Hypothalamus (tissue), 51 donors: Measurements from ENCODE around the gene HMX2.

Source experiments
- DNase-seq, 51 donors: peaks; one replicate each; lab custom pipeline; 2025; lab: John Stamatoyannopoulos, UW

The HMX2 gene

GRCh38 chr10:123136806-123137642, 10.9 kb upstream of the HMX2 start:
- no peak for DNase-seq

DNA sequence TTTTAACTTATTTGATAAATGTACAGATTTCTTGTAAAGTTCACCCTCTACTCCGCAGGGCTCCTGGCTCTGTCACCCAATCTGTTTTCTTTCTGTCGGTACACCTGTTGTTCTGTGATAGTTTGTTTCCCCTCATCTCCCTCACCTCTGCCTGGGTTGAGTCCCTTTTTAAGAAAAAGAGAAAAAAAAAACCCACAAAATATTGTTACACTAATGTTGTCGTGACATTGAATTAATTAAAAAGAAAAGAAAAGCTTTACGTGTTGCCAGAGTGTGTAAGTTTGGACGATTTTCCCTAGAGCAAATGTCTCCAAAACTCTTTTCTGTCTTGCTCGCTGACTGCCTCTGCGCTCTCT, 8.8 kb upstream of the HMX2 start:
- DNase-seq: no peak

GRCh38 chr10:123139521-123140163, 8.3 kb upstream of the HMX2 start:
- no peak for DNase-seq

DNA sequence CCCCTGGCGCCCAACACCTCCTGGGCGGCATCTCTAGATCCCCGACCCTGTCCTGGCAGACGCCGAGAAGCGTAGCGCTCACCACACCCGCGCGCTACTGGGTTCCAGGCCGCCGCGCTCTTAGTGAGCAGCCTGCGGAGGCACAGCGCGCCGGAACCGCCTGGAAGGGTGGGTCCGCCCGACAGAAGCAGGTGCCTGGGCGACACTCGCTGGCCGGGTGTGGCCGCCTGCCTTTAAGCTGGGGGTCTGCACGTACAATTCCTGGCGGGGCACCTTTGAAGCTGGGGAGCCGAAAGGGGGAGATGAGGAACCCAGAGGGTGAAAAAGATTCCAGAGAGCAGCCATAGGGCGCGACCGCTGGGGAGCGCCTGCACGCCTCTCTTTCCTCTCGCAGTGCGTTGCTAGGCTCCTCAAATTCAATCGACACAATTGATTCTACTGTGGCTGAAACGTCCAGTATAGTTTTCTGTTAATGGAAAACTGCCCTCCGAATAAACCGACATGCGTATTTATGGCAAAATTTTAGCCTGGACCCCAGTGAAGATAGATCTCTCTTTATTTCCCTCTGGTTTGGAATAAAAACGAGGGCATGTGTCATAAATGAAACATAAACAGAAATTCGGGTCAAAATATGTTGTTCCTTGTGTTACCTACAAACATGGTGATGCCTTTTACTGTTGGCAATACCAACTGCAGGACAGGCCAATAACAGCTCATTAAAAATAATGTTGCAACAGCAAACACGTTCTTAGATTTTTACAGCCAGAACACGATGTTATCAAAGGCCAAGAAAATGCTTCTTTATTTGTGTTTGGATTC, 7.6 kb upstream of the HMX2 start:
- DNase-seq: no peak

GRCh38 chr10:123140983-123141390, 6.9 kb upstream of the HMX2 start:
- DNase-seq: no peak

DNA sequence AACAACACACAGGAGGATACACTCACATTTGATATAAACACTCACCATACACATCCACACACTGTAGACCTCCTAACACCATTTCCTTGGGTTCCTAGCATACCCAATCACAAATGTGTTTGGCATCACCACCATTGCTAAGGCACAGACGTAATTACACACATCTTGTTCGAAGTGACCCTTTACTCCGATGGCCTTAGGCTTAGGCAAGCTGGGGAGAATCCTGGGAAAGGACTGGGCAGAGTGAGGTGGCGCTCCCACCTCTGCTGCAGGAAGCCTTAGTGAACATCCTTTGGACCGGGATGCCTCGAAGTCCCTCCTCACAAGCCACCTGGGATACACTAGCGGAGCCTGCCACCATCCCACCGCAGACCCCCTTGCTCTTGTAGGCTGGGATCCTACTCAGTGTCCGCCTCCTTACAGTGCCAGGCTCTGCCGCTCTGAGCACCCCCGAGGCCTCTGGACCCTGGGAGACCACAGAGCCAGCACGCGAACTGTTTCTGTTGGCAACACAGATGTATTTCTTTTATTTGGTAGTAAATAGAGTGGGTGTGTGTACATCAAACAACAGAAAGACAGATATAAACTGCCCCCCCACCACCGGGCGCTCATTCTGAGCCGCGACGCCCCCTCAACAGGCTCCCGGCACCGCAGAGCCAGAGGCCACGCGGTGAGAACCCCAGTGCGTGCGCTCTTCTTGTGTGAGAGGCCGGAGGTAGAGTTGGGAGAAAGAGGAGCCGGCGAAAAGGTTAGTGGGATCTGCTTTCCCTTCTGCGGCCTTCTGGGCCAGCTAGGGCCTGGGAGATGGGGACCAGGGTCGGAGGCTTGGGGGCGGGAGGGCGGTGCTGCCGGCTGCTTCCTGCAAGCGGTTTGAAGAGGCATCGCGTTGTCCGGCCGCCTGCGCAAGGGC, 5.9 kb upstream of the HMX2 start:
- no peak for DNase-seq

- no peak for DNase-seq
Measured at GRCh38 chr10:123142701-123143161, 5.2 kb upstream of the HMX2 start.

- no peak for DNase-seq
Measured at GRCh38 chr10:123143162-123143824, 4.6 kb upstream of the HMX2 start.

DNA sequence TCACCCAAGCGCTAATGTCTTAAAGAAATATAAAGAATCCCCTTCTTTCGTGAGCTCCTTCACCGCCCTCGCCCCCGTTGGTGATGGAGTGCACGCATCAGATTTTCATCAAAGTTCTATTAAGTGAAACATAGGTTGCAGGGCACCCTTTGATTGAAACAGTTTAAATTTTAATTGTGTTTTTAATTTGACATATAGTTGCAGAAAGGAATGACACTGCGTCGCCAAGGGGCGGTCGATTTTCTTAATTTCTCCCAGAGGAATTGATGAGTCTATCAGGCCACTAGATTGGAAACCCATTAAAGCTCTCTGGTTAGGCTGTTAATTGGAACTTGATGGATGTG, 4.1 kb upstream of the HMX2 start:
- DNase-seq: no peak

- no peak for DNase-seq
Measured at GRCh38 chr10:123144697-123145541, 3.0 kb upstream of the HMX2 start.

DNA sequence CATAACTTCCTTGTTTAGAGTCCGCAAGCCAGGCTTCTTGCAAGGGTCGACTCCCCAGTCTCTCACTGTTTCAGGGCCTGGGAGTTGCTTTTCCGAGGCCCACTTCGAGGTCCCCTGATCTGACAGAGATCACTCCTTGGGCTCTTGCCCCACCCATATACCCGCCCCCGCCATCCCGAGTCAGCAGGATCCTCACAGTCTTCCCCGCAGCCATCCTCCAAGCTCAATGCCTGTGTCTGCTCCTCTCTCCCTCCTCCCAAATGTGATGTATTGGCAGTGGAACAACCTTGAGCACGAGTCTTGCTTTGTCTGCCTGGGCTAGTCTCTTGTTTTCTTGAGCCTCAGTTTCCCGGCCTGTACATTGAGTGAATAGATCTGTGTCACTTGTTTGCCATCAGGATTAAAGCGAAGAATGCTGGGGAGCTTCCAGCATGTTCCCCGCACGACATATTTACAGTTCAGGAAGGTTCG, 2.4 kb upstream of the HMX2 start:
- DNase-seq: no peak

DNA sequence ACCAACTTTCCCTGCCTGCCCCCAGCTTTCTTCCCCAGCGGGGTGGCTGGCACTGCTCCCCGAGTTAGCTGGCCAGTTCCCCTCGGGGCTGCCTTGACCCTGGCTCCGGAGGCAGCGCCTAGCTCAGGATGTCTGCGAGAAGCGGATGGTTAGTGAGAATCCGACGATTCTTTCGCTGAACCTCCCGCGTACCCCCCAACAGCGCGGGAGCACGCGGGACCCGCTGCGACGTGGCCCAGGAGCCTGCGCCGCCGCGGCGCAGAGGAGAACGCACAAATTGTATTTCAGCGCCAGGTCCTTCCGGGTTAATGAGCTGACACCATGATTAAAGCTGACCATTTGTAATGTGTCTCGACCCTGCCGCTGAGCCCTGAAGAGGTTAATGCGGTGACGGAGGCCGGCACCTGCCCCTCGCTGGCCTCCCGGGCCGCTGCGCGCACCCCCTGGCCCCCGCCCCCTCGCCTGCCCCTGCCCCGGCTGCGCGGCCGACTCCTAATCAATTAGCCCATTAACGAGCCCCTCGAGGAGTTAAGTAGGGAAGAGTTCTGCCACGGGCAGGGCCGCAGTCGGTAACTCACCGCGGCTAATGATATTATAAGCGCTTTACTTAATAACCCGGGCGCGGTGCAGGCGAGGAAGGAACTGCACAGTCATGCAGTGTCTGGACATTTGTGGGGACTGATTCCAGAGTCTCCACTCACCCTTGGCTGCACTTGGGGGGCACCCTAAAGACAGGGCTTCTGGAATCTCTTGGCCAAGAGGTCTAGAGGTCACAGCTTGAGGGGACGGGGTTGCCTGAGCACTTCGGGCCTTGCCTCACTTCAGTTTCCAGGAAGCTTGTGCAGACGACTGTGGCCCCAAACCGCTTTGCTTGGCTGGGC, 1.7 kb upstream of the HMX2 start:
- no peak for DNase-seq

DNA sequence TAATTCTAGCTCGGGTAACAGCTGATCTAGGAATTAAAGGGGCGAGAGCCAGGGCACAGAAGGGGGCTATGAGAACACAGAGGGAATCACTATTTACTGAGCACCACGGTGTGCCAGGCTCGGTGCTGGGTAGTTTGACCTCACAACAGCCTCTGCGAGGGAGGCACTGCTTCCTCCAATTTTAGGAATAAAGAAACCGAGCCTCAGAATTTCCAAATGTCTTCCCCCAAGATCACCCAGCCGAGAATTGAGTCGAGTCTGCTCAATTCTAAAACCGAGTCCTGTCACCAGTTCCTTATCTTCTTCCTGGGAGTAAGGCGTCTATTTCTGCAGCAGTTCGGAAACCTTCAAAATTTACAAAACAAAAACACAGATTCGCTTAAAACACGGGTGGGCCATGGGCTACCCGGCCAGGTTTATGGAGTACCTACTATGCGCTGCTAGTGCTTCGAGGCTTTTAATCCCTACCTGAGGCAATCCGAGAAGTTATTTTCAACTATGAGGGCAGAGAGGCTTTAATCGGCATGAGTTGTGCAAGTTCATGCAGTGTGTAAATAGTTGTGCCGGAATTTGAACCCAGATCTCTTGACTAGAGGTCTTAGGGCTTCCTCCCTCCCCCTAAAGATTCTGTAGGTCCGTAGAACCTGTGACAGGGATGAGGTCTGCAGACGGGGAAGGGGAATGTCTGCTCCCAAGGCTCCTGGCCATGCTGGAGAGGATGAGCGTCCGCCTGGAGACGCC, 872 bp upstream of the HMX2 start:
- no peak for DNase-seq

DNA sequence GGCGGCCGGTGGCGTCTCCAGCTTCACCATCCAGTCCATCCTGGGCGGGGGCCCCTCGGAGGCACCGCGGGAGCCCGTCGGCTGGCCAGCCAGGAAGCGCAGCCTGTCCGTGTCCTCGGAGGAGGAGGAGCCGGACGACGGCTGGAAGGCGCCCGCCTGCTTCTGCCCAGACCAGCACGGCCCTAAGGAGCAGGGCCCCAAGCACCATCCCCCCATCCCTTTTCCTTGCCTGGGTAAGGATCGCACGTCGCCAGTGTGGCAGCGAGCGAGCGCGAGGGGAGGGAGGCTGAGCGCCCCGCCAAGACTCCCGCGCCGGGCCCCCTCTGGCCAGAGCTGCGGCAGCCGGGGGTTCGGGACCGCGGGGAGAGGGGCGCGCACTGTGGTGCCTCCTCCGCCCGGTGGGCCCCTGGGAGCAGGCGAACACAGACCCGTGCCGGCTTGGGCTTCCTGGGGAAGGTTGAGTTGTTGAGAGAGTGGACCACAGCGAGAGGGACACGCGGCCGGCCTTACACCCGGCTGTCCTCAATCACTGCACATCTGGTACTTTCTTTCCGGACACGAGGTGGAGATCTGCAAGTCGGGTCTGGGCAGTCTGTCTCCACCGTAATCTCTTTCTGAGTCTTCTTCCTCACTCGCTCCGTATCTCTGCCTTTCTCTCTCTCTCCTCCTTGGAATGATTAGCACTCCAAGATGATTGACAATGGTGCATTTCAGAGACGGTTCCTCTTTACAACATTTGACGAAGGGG, 652 bp downstream of the HMX2 start:
- no peak for DNase-seq

GRCh38 chr10:123149162-123149567, 1.2 kb downstream of the HMX2 start:
- DNase-seq: no peak

DNA sequence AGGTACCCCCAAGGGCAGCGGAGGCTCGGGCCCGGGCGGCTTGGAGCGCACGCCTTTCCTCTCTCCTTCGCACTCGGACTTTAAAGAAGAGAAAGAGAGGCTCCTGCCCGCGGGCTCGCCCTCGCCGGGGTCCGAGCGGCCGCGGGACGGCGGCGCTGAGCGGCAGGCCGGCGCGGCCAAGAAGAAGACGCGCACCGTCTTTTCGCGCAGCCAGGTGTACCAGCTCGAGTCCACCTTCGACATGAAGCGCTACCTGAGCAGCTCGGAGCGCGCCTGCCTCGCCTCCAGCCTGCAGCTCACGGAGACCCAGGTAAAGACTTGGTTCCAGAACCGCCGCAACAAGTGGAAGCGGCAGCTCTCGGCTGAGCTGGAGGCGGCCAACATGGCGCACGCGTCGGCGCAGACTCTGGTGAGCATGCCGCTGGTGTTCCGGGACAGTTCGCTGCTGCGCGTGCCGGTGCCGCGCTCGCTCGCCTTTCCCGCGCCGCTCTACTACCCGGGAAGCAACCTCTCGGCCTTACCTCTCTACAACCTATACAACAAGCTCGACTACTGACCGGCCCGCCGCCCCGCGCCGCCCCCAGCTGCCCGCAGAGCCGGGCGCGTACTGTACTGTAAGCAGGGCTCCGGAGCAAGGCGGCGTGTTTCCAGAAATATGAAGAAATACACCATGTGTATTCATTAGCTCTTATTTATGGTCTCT, 1.8 kb downstream of the HMX2 start:
- no peak for DNase-seq
